Activated CD8-positive, alpha-beta memory T cell treated with anti-CD3 and anti-CD28 coated beads for 36 hours (primary cell): ENCODE measurements around the gene SPPL3. TPM values are rescaled to one million over a fixed set of nuclear protein-coding genes. Genes with fewer than 3 reads are reported as not detected.
"Not testable (repeated sequence)": the region's sequence is repeated elsewhere in the genome, so short reads cannot be mapped to it uniquely, and the experiment has no call there.

Experiments used
- CTCF ChIA-PET: fragments of 350-600 bp; sonication (Branson Sonifier 250); formaldehyde crosslinking; loops from one replicate; lab custom pipeline; 2021; ENCODE audit warnings: antibody characterized with exemption; lab: Charles Lee
- POLR2A ChIA-PET: fragments of 350-600 bp; sonication (Branson Sonifier 250); formaldehyde crosslinking; loops from one replicate; lab custom pipeline; 2021; ENCODE audit warnings: antibody characterized with exemption; lab: Charles Lee
- total RNA-seq, 2 experiments: library from RNA; stranded (reverse); gene quantifications; one replicate each; pipeline ENCODE4 v1.2.3, GENCODE V29; 2021

Gene SPPL3
- total RNA-seq, 2 experiments from 2014 or later, result 30.6 to 31.0 TPM

- CTCF ChIA-PET, result interaction anchor here (0.6 kb wide), 1 partner anchor 123 kb away, joined by 3 read pairs; no protein-coding TSS in a partner anchor
- POLR2A ChIA-PET, result no interaction called here
These were observed 94.1 kb downstream of the SPPL3 start for GRCh38 chr12:120810021-120810420.

- ChIA-PET CTCF (no interaction called here), POLR2A (no interaction called here)
These were observed 99.7 kb downstream of the SPPL3 start for GRCh38 chr12:120804428-120804827.

- CTCF ChIA-PET, result interaction anchor here (1.0 to 4.3 kb wide), 2 partner anchors 10 to 17 kb away, joined by 3 to 15 read pairs; no protein-coding TSS in a partner anchor
These were observed 103.0 kb downstream of the SPPL3 start for GRCh38 chr12:120801146-120801545.

GRCh38 chr12:120800665-120801064, 103.5 kb downstream of the SPPL3 start:
- POLR2A ChIA-PET, result no interaction called here
- CTCF ChIA-PET, result interaction anchor here (1.0 to 4.3 kb wide), 3 partner anchors 10 to 17 kb away, joined by 3 to 15 read pairs (median 4); no protein-coding TSS in a partner anchor

More at GRCh38 chr12:120801146-120801545, 103.0 kb downstream of the SPPL3 start:
- POLR2A ChIA-PET, result no interaction called here

- CTCF ChIA-PET, result interaction anchor here (1.1 to 4.3 kb wide), 2 partner anchors 10 to 15 kb away, joined by 4 to 15 read pairs; no protein-coding TSS in a partner anchor
These were observed 104.7 kb downstream of the SPPL3 start for GRCh38 chr12:120799243-120800045.

GRCh38 chr12:120798696-120799095, 105.5 kb downstream of the SPPL3 start:
- ChIA-PET POLR2A (no interaction called here), CTCF (interaction anchor here (4.3 kb wide), 1 partner anchor 15 kb away, joined by 15 read pairs; no protein-coding TSS in a partner anchor)

More at GRCh38 chr12:120799243-120800045, 104.7 kb downstream of the SPPL3 start:
- POLR2A ChIA-PET, result no interaction called here

- POLR2A ChIA-PET, result no interaction called here
- CTCF ChIA-PET, result interaction anchor here (4.3 kb wide), 1 partner anchor 14 kb away, joined by 15 read pairs; no protein-coding TSS in a partner anchor
These were observed 106.2 kb downstream of the SPPL3 start for GRCh38 chr12:120797677-120798642.

GRCh38 chr12:120795441-120796178, 108.5 kb downstream of the SPPL3 start:
- ChIA-PET CTCF (interaction anchor here (0.6 kb wide), 1 partner anchor 90 kb away, joined by 4 read pairs; no protein-coding TSS in a partner anchor), POLR2A (no interaction called here)

GRCh38 chr12:120793357-120793756, 110.8 kb downstream of the SPPL3 start:
- ChIA-PET POLR2A (no interaction called here), CTCF (no interaction called here)

GRCh38 chr12:120792456-120792855, 111.7 kb downstream of the SPPL3 start:
- CTCF ChIA-PET, result interaction anchor here (0.7 kb wide), 1 partner anchor 64 kb away, joined by 5 read pairs; no protein-coding TSS in a partner anchor
- POLR2A ChIA-PET, result not testable (repeated sequence)

GRCh38 chr12:120791669-120792176, 112.4 kb downstream of the SPPL3 start:
- CTCF ChIA-PET, result no interaction called here
- POLR2A ChIA-PET, result no interaction called here

- CTCF ChIA-PET, result interaction anchor here (0.7 kb wide), 1 partner anchor 10 kb away, joined by 4 read pairs; no protein-coding TSS in a partner anchor
- POLR2A ChIA-PET, result no interaction called here
These were observed 114.0 kb downstream of the SPPL3 start for GRCh38 chr12:120790114-120790513.

- ChIA-PET CTCF (no interaction called here), POLR2A (no interaction called here)
These were observed 116.3 kb downstream of the SPPL3 start for GRCh38 chr12:120787889-120788288.

- POLR2A ChIA-PET, result interaction anchor here (1.6 kb wide), 1 partner anchor 178 kb away, joined by 3 read pairs; no protein-coding TSS in a partner anchor
- CTCF ChIA-PET, result interaction anchor here (2.8 kb wide), 1 partner anchor 15 kb away, joined by 15 read pairs; no protein-coding TSS in a partner anchor
These were observed 119.4 kb downstream of the SPPL3 start for GRCh38 chr12:120784804-120785203.

- ChIA-PET CTCF (interaction anchor here (1.2 to 2.8 kb wide), 2 partner anchors 17 to 74 kb away, joined by 3 to 15 read pairs; no protein-coding TSS in a partner anchor), POLR2A (no interaction called here)
These were observed 121.0 kb downstream of the SPPL3 start for GRCh38 chr12:120783197-120783596.

- CTCF ChIA-PET, result no interaction called here
- POLR2A ChIA-PET, result no interaction called here
These were observed 128.2 kb downstream of the SPPL3 start for GRCh38 chr12:120775862-120776552.

- CTCF ChIA-PET, result no interaction called here
- POLR2A ChIA-PET, result no interaction called here
These were observed 129.8 kb downstream of the SPPL3 start for GRCh38 chr12:120774169-120774916.
